ENCODE data around the gene SKP2.

GRCh38 chr5:36177154-36177553 is 25.2 kb downstream of the SKP2 start:
- TF ChIP-seq SUZ12 (IDR thresholded peaks at IDR 0.05; ENCODE audit: extremely low read depth, insufficient read depth, insufficient read length) (no peak), YY1 (IDR thresholded peaks at IDR 0.05; ENCODE audit: insufficient read depth, insufficient read length) (no peak)

All from NT2/D1 (cell line).